ENCODE data around the gene GABPA. TPM values are rescaled to one million over a fixed set of nuclear protein-coding genes. Genes with fewer than 3 reads are reported as not detected.
"Not testable (repeated sequence)": the region's sequence is repeated elsewhere in the genome, so short reads cannot be mapped to it uniquely, and the experiment has no call there.

GABPA gene
- polyA plus RNA-seq, 10 donors: 27.4 to 39.6 (median 34.1) TPM

DNA sequence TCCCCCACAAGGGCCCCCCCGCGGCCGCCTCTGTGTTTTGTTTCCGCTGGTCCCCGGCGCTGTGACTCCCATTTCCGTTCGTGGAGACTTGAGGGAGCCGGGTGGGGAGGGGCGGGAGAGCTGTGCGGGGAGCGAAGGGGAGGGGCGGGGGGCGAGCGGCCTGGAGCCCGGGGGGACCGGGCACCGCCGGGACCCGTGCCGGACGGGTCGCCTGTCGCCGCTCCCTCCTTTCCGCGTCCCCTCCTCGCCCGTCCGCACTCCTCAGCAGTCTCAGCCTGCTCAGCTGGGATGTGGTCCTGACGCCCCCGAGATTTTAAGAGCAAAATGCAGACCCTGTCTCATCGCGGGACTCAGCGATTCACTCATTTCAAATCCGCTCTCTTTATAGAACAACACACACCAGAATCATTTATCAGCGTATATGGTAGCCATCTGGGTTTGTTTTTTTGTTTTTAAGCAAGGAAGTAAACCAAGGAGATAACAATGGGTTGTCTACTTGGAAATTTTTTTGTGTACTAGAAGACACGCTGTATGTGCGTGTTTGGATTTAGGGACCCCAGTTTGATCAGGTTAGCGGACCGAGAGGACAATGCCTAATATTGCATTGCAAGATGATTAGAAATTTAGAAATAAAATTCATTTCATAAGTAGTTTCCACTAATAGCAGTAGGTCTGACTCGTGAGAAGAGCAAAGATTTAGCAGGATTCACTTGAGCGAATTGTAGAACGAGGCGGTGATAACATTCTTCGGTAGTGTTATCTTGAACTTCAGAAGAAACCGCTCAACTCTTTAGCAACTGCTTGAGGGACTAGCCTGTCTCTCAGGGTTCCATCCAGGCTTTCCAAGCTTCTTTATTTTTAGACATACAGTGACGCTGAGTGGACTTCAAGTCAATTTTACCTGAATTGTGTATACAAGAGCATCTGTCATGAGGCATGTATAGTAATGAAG, 1.1 kb downstream of the GABPA start:
- DNase-seq: peak; percentile 87 to 95 (median 87)

DNA sequence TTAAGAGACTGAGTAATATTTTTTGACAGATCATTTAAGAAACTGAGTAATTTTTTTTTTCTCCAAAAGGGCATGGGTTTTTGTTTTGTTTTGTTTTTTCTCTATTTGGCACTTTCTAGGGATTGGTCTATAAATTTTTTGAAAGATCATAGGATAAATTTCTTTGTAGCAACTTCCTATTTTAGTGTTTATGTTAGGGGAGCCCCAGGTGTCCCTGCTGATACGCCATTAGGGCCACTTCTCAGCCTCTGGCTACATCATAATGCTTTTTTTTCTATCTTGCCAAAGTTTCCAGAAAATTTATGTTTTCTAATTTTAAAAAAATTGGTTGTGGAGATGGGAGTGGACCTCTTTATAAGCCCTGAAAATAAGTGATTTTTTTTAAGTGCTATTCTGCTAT, 2.6 kb downstream of the GABPA start:
- DNase-seq: no peak

DNA sequence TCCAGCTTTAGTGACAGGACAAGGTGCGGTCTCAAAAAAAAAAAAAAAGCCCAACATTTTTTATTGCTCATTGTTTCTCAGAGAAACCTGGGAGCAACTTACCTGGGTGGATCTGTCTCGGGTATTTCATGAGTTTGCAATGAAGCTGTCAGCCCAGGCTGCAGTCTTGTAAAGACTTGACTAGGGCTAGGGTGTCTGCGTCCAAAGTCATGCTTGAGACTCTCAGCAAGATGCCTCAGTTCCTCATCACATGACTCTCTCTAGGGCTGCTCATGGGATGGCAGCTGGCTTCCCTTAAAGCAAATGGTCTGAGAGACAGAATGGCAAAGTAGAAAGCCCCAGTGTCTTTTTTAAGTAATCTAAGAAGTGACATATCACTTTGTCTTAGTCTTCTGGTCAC, 8.1 kb downstream of the GABPA start:
- DNase-seq: no peak

DNA sequence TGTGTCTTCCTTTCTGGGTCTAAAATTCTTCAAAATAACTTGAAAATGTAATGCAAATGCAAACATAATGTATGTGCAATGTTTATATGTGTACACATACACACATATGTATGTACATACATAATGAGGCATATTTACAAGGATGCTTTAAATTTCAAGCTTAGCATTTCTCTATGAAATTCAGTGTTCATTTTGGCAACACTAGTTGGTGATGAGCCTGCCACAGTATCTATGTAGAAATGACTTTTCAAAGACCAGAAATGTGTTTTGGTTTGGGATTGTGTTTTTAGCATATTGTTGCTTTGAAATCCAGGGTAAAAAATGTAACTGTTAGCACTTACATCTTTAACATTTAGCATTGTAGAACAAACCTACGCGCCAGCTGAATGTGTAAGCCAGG, 10.1 kb downstream of the GABPA start:
- DNase-seq: no peak

DNA sequence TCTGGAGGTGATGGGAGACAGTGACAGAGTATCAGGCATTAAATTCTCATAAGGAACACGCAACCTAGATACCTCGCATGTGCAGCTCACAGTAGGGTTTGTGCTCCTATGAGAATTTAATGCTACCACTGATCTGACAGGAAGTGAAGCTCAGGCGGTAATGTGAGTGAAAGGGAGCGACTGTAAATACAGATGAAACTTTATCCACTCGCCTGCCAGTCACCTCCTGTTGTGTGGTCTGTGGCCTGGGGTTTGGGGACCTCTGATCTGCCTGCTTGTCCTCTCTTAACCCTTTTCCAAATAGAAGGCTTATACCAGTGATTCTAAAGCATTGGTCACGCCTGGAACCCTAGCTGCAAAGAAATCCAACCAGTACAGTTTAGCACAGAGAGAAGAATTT, 15.3 kb downstream of the GABPA start:
- DNase-seq: no peak

DNA sequence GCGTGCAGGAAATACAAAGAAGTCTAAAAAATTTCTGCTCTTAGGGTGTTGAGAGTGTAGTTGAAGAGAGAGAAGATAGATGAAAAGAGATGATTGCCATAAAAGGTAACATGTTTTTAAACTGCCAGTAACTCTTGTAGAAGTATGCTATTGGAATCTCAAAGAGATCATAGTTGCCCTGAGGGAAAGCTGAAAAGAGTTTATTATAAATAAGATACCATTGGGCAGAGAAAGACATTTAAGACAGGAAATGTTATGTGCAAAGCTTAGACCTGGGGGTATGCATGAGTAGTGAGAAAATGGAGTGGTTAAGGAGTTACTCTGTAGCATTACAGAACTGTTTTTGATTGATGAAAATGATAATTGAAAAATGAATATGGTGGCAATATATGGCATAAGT, 17.6 kb downstream of the GABPA start:
- DNase-seq: no peak

DNA sequence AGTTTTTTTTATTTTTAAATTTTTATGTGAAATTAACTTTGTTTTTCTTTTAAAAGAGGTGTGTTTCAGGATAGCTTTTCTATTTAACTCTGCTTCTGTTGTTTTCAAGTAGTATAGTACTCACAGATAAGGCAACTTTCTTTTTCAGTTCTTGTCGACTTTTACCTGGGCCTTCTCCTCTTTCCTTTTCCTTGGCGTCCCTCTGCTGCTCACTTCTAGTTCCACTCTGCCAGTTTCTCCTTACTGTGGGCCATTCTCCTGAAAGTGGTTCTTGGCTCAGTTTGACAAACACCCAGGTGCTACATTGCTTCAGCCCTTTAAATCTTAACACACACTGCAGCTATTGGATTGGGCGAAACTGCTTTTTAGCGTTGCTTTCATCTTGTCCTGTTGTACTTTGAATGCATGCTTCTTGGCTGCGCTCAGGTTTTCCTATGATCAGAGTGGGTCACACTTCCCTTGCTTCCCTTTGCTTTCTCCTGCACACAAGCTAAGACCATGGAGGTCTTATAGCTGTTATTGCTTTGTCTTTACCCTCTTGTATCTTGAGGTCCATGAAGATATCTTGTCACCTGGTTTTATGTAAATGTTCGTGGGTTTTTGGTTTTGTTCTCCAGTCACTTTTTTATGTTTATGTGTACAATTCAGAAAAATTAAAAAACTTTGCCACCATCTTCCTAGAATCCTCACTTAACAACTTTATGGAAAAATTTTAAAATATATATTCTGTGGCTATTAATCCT, 21.6 kb downstream of the GABPA start:
- DNase-seq: peak in 1 of 3 donors; percentile 14

DNA sequence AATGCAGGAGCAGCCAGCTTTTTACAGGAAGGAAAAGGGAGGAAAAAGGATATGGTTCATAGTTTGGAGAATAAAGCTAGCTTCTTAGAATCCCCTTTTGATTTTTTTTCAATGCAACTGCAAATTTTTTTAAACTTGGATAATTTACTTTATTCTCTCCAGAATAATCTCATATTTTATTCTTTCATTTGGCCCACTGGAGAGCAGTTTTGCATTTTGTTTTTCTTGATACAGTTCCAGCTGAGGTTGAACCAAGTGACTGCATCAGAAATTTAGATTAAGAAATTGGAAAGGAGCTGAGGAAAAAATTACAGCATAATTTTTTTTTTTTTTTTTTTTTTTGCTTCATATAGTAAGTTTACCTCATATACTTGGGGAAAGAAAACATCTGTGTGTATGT, 22.8 kb downstream of the GABPA start:
- peak; percentile 45 to 83 (median 60) for DNase-seq

DNA sequence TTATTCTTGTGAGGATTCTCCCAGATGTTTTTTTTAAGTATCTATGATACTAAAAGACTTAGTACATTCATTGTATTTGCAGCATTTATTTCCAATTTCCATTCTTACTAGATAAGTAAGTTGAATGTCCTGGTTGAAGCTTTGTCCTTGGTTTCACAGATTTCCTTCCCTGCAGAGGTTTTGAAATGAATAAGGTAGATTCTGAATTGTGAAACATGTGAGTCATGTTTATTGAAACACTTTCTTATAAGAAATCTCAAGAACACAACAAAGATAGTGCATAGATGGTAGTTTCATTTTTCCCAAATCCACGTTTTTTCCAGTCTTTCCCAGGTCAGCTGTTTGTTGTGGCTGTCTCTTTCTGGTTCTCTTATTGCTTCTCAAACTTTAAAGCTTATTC, 24.8 kb downstream of the GABPA start:
- DNase-seq: no peak

DNA sequence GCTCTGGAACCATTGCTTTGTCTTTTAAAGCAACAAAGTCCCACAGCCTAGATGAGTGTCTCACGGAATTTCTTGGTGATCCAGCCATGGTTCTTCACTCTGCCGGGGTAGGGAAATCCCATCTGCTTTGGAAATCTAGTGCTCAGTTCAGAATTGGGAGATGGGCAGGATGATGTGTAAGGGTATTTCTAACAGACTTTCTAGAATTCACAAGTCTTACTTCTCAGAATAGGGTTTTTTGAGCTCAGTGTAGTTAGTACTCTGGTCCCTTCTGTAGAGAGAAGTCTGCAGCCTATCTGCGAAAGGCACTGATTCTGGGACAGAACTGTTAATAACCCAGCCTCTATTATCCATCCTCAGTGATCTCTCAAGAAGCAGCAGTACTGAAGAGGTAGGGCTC, 25.3 kb downstream of the GABPA start:
- no peak for DNase-seq

DNA sequence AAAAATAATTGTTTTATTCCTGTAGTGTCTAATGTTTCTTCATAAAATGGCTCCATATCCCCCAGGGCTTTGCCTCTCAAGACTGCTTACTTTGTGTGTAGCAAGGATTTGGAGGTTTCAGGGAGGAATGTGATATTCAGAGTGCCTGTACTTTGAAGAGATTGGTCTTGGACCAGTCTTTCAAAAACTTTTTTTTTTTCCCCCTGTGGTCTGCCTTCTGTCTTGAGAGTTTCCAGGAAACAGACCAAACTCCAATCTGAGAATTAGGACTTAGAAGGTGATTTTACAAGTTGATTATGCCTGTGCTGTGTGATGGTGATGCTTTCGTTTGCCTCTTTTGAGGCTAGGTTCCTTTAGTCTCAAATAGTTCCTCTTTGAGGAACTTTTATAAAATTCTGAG, 25.9 kb downstream of the GABPA start:
- no peak for DNase-seq

DNA sequence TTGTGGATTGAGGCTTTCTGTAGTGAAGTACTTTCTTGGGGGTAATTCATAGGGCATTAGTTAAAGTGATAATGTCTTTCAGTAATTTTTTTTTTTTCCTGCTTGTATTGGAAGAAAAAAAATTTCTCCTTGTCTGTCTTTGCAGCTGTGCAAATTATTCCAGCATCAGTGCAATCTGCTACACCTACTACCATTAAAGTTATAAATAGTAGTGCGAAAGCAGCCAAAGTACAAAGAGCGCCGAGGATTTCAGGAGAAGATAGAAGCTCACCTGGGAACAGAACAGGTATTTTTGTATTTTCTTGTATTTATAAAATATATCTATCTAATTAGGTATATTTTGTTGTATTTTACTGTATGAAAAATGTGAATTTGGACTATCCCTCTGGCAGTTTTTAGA, 29.3 kb downstream of the GABPA start:
- no peak for DNase-seq

DNA sequence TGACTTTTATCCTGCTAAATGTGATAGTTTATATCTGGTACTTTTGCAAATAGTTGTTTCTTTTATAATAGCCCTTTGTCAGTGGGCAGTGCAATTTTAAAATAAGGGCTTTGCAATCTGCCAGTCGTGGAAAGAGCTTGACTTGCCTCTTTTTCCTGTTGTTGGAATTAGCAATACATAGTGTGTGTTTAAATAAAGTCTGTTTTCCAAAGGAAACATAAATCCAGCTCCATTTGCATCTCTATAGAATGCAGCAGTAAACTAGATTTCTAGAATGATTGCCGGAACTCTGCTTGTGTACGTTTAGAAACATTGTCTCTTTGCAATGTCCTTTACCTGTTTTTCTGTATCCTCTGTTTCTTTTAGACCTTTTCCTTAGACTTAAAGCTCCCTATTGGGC, 33.1 kb downstream of the GABPA start:
- DNase-seq: no peak

DNA sequence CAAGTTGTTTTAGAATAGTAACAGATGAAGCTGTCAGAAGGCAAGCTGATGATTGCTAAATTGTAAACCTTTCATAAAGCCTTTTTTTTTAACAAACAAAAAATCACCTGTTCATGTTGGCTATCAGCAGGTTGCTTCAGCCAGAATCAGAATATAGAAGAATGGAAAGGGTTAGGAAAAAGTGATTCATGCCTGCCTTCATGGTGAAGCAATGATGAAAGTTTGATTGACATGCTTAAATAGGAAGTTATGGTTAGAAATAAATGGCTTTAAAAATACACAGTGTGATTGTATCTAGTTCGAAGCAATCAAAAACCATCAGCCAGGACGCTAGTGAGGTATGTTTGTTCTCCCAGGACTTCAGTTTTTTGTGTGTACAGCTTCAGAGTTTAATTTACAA, 37.9 kb downstream of the GABPA start:
- no peak for DNase-seq

DNA sequence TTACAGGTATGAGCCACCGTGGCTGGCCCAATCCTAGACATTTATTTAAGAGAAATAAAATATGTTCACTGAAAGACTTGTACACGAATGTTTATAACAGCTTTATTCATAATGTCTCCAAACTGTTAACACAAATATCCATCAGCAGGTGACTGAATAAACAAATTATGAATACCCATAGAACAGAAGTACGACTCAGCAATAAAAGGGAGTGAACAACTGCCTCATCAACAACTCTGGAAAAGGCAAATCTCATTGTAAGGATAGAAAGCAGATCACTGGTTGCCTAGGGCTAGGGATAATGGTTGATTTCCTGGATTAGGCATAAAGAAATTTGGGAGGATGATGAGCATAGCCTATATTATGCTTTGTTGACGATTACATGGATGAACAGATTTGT, 41.7 kb downstream of the GABPA start:
- DNase-seq: no peak

DNA sequence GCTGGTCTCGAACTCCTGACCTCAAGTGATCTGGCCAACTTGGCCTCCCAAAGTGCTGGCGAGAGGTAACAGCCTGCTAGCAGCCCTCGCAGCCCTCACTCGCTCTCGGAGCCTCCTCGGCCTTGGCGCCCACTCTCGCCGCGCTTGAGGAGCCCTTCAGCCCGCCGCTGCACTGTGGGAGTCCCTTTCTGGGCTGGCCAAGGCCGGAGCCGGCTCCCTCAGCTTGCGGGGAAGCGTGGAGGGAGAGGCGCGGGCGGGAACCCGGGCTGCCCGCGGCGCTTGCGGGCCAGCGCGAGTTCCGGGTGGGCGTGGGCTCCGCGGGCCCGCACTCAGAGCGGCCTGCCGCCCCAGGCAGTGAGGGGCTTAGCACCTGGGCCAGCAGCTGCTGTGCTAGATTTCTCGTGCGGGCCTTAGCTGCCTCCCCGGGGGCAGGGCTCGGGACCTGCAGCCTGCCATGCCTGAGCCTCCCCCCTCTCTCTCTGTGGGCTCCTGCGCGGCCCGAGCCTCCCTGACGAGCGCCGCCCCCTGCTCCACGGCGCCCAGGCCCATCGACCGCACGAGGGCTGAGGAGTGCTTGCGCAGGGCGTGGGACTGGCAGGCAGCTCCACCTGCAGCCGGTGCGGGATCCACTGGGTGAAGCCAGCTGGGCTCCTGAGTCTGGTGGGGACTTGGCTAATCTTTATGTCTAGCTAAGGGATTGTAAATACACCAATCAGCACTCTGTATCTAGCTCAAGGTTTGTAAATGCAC, 43.5 kb downstream of the GABPA start:
- not testable (repeated sequence) for DNase-seq

DNA sequence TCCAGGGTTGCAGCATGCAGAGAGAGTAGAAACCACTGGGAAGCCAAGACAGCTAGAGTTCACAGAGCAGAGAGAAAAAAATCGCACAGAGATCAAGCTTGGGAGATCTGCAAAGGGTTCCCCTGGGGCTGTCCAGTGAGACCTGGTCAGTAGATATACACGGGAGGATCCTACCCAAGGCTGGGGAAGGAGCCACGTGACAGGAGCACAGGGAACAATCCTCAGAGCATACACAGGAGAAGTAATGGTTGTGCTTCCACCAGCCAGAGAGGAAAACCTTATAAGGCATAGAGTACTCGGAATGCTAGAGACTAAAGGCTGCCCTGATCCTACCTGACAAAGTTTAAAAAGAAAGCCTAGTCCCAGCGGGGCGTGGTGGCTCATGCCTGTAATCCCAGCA, 53.9 kb downstream of the GABPA start:
- no peak for DNase-seq

DNA sequence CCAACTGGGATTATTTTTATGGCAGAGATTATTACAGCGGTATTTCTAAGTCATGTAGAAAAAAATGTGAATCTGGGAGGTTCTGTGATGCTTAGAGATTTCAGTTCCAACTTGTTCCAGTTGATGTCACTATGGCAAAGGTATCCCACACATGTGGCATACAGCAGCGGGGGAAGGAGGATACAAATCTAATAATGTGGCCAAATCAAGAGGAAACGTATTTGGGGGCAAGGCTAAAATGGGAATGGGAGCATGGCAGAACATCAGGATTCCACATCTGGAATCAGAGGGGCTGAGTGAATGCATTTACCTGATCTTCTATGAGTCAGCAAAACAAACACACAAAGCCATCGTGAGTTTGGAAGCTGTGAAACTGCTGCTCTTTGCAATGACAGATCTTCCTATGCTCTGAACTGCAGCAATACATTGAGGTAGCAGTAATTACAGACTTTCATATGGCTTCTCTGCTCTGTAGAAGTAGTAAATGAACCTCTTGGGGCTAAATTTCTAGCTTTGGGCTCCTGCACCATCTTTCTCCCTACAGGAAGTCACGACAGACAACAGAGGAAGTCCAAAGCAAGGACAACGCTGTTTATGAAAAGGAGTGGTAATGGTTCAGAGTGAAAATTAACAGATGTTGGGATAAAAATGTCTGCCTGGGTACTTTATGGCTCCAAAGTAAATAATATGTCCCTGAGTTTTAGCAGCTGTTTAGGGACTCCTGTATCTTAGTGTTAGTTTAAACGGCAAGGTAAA, 55.5 kb downstream of the GABPA start:
- peak; percentile 28 to 80 (median 48) for DNase-seq

DNA sequence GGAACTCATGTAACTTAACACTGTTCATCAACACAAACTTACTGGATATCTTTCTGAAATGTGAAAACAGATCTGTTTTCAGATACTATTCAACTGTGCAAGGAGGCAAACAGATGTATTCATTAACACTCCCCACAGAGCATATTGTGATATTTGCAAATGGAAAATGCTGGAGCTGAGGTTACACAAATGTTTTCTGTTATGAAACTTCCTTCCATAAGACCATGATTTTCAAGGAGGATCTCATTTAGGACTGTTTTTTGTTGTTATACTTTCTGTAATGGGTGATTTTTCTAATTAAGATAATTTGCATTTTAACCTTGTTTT, 56.1 kb downstream of the GABPA start:
- no peak for DNase-seq

DNA sequence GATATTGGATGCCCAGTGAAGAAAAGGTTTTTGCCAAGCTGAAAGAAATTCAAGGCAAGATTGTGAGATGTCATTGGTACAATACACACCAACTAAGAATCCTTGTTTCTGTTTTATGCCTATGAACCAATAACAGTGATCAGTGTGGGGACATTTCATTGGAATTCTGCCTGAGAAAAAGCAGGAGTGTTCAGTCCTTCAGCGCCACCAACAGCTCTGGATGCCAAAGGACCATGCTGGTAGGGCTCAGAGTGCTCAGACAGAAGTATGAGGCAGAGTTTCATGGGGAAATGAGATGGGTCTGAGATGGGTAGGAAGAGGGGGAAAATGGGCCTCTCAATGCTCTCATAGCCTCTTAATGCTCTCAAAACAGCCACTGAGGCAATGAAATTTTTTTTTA, 56.5 kb downstream of the GABPA start:
- DNase-seq: no peak

DNA sequence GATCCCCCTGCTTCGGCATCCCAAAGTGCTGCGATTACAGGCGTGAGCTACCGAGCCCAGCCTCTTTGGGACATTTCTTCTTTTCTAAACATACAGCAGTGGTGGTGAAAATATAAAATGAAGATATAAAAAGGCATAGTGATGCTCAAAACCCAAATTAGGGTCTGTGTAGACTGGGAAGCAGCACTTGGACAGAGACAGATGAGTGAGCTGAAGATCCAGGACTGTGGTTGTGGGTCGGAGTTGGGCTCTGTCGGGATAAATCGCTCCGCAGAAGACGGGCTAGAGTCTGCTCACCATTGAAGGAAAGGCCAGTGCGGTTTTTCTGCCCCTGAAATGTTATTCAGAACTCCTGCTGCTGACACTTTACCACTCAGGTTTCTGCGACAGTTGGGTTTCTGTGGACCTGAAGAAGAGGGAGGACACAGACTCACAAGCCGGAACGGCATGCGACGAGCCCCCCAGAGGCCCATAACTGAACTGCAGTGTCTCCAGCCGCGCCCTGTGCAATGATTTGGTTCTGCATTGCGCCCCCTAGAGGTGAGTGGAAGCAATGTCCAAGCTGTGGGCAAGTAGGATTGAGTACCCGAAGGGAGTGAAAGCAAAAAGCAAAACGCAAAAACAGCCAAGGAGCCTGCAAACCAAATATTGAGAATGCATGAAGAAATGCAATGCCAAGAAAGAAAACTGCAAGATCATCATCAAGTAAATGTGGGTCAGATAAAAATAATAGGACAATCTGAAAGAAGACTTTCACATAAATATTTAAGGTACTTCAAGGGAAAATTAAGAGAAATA, 66.6 kb downstream of the GABPA start:
- DNase-seq: peak; percentile 59 to 85 (median 77)

Data from muscle of back (tissue), 11 donors.